ENCODE data around the gene MYH1. TPM values are rescaled to one million over a fixed set of nuclear protein-coding genes. Genes with fewer than 3 reads are reported as not detected.

The MYH1 gene
- total and polyA plus RNA-seq, 4 donors = 0.14 TPM; not detected in 3

DNA sequence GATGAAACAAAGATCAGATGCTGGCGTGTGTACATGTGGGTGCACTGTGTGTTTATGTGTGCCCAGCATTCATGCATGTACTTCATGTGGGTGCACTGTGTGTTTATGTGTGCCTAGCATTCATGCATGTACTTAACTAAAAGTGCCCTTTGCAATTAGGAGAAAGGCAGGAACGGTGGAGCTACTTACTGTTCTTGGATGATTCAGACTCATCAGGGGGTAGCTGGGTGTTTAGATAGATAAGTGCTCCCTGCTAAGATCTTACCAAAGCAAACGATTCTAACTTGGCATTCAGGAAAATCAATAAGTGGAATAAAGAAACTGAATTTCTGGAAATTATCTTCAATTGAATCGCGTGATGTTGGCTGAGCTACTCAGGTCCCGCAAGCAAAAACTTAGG, 39.7 kb upstream of the MYH1 start:
- Histone ChIP-seq H3K36me3 (ENCODE audit: control insufficient read depth in 4 of 4, insufficient read depth in 3 of 4, low read depth in 1 of 4, low read length in 3 of 4) (no peaks in the 10 kb centered on the region), H3K4me3 (ENCODE audit: low read depth in 1 of 3, low read length in 3 of 3) (no peak overlapping the region), H3K9ac (ENCODE audit: low read depth in 1 of 2, low read length in 2 of 2) (no peak overlapping the region), H3K27me3 (ENCODE audit: control insufficient read depth in 4 of 4, insufficient read depth in 4 of 4, low read length in 3 of 4) (peaks cover 0 to 4% (median 0%) of the 10 kb centered on the region in 4 donors), H3K27ac (ENCODE audit: low read depth in 1 of 2, low read length in 2 of 2) (no peak overlapping the region), H3K4me1 (ENCODE audit: control insufficient read depth in 4 of 4, insufficient read depth in 4 of 4, low read length in 3 of 4) (no peaks in the 10 kb centered on the region), H3K9me3 (ENCODE audit: control insufficient read depth in 4 of 4, low read length in 3 of 4) (no peaks in the 10 kb centered on the region)
- no peak for DNase-seq (ENCODE audit: low spot score)
- WGBS = 68% methylated on average over 6 of the region's 6 CpGs
- TF ChIP-seq HNF4G (IDR thresholded peaks at IDR 0.05) = no peak
- TF ChIP-seq, protein P1, sequence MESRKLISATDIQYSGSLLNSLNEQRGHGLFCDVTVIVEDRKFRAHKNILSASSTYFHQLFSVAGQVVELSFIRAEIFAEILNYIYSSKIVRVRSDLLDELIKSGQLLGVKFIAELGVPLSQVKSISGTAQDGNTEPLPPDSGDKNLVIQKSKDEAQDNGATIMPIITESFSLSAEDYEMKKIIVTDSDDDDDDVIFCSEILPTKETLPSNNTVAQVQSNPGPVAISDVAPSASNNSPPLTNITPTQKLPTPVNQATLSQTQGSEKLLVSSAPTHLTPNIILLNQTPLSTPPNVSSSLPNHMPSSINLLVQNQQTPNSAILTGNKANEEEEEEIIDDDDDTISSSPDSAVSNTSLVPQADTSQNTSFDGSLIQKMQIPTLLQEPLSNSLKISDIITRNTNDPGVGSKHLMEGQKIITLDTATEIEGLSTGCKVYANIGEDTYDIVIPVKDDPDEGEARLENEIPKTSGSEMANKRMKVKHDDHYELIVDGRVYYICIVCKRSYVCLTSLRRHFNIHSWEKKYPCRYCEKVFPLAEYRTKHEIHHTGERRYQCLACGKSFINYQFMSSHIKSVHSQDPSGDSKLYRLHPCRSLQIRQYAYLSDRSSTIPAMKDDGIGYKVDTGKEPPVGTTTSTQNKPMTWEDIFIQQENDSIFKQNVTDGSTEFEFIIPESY (IDR thresholded peaks at IDR 0.05) = no peak
- TF ChIP-seq, protein P2, sequence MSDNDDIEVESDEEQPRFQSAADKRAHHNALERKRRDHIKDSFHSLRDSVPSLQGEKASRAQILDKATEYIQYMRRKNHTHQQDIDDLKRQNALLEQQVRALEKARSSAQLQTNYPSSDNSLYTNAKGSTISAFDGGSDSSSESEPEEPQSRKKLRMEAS (IDR thresholded peaks at IDR 0.05) = no peak
- no peak for TF ChIP-seq RAD21 (IDR thresholded peaks at IDR 0.05)
- TF ChIP-seq, protein P3, sequence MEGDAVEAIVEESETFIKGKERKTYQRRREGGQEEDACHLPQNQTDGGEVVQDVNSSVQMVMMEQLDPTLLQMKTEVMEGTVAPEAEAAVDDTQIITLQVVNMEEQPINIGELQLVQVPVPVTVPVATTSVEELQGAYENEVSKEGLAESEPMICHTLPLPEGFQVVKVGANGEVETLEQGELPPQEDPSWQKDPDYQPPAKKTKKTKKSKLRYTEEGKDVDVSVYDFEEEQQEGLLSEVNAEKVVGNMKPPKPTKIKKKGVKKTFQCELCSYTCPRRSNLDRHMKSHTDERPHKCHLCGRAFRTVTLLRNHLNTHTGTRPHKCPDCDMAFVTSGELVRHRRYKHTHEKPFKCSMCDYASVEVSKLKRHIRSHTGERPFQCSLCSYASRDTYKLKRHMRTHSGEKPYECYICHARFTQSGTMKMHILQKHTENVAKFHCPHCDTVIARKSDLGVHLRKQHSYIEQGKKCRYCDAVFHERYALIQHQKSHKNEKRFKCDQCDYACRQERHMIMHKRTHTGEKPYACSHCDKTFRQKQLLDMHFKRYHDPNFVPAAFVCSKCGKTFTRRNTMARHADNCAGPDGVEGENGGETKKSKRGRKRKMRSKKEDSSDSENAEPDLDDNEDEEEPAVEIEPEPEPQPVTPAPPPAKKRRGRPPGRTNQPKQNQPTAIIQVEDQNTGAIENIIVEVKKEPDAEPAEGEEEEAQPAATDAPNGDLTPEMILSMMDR (IDR thresholded peaks at IDR 0.05; ENCODE audit: low read depth, low read length, missing input control) = no peak
- no peak for TF ChIP-seq NR2F2 (IDR thresholded peaks at IDR 0.05)
- TF ChIP-seq HNF4A (conservative IDR thresholded peaks at IDR 0.05) = no peak
- TF ChIP-seq, protein P4, sequence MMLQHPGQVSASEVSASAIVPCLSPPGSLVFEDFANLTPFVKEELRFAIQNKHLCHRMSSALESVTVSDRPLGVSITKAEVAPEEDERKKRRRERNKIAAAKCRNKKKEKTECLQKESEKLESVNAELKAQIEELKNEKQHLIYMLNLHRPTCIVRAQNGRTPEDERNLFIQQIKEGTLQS (IDR thresholded peaks at IDR 0.05) = no peak
- TF ChIP-seq, protein P5, sequence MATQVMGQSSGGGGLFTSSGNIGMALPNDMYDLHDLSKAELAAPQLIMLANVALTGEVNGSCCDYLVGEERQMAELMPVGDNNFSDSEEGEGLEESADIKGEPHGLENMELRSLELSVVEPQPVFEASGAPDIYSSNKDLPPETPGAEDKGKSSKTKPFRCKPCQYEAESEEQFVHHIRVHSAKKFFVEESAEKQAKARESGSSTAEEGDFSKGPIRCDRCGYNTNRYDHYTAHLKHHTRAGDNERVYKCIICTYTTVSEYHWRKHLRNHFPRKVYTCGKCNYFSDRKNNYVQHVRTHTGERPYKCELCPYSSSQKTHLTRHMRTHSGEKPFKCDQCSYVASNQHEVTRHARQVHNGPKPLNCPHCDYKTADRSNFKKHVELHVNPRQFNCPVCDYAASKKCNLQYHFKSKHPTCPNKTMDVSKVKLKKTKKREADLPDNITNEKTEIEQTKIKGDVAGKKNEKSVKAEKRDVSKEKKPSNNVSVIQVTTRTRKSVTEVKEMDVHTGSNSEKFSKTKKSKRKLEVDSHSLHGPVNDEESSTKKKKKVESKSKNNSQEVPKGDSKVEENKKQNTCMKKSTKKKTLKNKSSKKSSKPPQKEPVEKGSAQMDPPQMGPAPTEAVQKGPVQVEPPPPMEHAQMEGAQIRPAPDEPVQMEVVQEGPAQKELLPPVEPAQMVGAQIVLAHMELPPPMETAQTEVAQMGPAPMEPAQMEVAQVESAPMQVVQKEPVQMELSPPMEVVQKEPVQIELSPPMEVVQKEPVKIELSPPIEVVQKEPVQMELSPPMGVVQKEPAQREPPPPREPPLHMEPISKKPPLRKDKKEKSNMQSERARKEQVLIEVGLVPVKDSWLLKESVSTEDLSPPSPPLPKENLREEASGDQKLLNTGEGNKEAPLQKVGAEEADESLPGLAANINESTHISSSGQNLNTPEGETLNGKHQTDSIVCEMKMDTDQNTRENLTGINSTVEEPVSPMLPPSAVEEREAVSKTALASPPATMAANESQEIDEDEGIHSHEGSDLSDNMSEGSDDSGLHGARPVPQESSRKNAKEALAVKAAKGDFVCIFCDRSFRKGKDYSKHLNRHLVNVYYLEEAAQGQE (IDR thresholded peaks at IDR 0.05) = no peak
- no peak for TF ChIP-seq SP1 (IDR thresholded peaks at IDR 0.05)
- TF ChIP-seq FOXA1 (IDR thresholded peaks at IDR 0.05) = no peak
- TF ChIP-seq TAF1 (conservative IDR thresholded peaks at IDR 0.05) = no peak
- no peak for TF ChIP-seq FOXA2 (IDR thresholded peaks at IDR 0.05)
- no peak for TF ChIP-seq YY1 (IDR thresholded peaks at IDR 0.05)
- TF ChIP-seq RXRA (IDR thresholded peaks at IDR 0.05) = no peak
- no peak for TF ChIP-seq EGR1 (IDR thresholded peaks at IDR 0.05; ENCODE audit: low read depth in 2 of 2)
- no peak for TF ChIP-seq GABPA (IDR thresholded peaks at IDR 0.05 in 1 of 2, conservative IDR thresholded peaks at IDR 0.05 in 1 of 2)
- TF ChIP-seq JUND (IDR thresholded peaks at IDR 0.05) = no peak

All from liver (tissue), 9 donors.